ENCODE data around the gene SIM2.

SIM2 gene

DNA sequence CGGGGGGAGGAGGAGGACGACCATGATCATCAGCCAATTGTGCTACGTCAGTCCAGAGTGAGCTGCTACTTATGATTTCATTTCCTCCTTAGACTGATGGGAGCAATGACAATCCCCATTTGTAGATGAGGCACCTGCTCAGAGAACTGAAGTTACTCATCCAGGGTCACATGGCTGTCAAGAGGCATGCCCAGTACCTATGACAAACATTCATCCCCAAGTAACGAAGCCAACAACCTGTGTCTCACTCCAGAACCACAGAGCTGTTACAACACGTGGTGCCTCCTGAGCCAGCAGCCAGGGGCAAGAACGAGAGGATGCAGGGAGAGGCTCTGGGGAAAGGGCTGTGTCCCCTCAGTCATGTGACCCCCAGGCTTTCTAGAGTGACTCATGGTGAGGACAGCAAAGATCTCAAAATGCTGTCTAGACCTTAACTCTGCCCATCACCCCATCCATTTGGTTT is 93.6 kb downstream of the SIM2 start:
- no peak overlapping the region for H3K4me3 ChIP-seq (ENCODE audit: low read depth, low read length)
- TF ChIP-seq, protein P1, sequence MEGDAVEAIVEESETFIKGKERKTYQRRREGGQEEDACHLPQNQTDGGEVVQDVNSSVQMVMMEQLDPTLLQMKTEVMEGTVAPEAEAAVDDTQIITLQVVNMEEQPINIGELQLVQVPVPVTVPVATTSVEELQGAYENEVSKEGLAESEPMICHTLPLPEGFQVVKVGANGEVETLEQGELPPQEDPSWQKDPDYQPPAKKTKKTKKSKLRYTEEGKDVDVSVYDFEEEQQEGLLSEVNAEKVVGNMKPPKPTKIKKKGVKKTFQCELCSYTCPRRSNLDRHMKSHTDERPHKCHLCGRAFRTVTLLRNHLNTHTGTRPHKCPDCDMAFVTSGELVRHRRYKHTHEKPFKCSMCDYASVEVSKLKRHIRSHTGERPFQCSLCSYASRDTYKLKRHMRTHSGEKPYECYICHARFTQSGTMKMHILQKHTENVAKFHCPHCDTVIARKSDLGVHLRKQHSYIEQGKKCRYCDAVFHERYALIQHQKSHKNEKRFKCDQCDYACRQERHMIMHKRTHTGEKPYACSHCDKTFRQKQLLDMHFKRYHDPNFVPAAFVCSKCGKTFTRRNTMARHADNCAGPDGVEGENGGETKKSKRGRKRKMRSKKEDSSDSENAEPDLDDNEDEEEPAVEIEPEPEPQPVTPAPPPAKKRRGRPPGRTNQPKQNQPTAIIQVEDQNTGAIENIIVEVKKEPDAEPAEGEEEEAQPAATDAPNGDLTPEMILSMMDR (IDR thresholded peaks at IDR 0.05; ENCODE audit: low read depth, low read length) = no peak

GRCh38 chr21:36796070-36796469 is 97.2 kb downstream of the SIM2 start:
- no peak overlapping the region for H3K4me3 ChIP-seq (ENCODE audit: low read depth, low read length)
- TF ChIP-seq, protein P1 (IDR thresholded peaks at IDR 0.05; ENCODE audit: low read depth, low read length) = no peak

GRCh38 chr21:36798491-36798890 is 99.6 kb downstream of the SIM2 start:
- TF ChIP-seq, protein P1 (IDR thresholded peaks at IDR 0.05; ENCODE audit: low read depth, low read length) = no peak
- H3K4me3 ChIP-seq (ENCODE audit: low read depth, low read length) = no peak overlapping the region
